ENCODE results near the gene ATP11A.

- TF ChIP-seq POLR2AphosphoS5 (IDR thresholded peaks at IDR 0.05; ENCODE audit: borderline replicate concordance, low read depth, low read length) (no peak), EZH2 (IDR thresholded peaks at IDR 0.05) (no peak)
Observed at GRCh38 chr13:112930192-112930591, 240.4 kb downstream of the ATP11A start.
